Tibial nerve (tissue), 4 donors: ENCODE data around the gene PSTPIP1. TPM values are rescaled to one million over a fixed set of nuclear protein-coding genes. Genes with fewer than 3 reads are reported as not detected.

Experiments
- DNase-seq, 2 donors: peaks; one replicate each; pipeline ENCODE4 v3.0.0-alpha.2; 2019; ENCODE audit warnings: low spot score in 2 of 2
- H3K27ac ChIP-seq, 4 donors: fragments of 200-600 bp; sonication (generic) in 3 of 4; one replicate each; pipeline ENCODE4 v1.5.1; 2017 to 2019; ENCODE audit warnings: mild to moderate bottlenecking in 1 of 4
- H3K27me3 ChIP-seq, 2 donors: fragments of 200-600 bp; sonication (generic) in 1 of 2; one replicate each; pipeline versions ENCODE4 v1.5.1 to v1.6.0; 2017 to 2019
- H3K36me3 ChIP-seq, 3 donors: fragments of 200-600 bp; sonication (generic); one replicate each; pipeline ENCODE4 v1.5.1; 2018 to 2019
- H3K4me1 ChIP-seq, 4 donors: fragments of 200-600 bp; sonication (generic) in 3 of 4; one replicate each; pipeline ENCODE4 v1.5.1; 2017 to 2019
- H3K4me3 ChIP-seq, 4 donors: fragments of 200-600 bp; sonication (generic) in 3 of 4; one replicate each; pipeline ENCODE4 v1.5.1; 2017 to 2019; ENCODE audit warnings: mild to moderate bottlenecking in 1 of 4, moderate library complexity in 1 of 4
- H3K9me3 ChIP-seq, 4 donors: fragments of 200-600 bp; sonication (generic) in 3 of 4; one replicate each; pipeline ENCODE4 v1.5.1; 2017 to 2019
- EP300 ChIP-seq, 2 donors: sonication (generic); formaldehyde crosslinking; IDR thresholded peaks; one replicate each; pipeline ENCODE4 v1.6.1; 2017; ENCODE audit warnings: antibody characterized with exemption in 2 of 2, mild to moderate bottlenecking in 1 of 2
- POLR2A ChIP-seq, 2 donors: fragments of 450-650 bp; IDR thresholded peaks; one replicate each; pipeline ENCODE4 v1.6.1; 2017; ENCODE audit warnings: antibody characterized with exemption in 2 of 2, mild to moderate bottlenecking in 2 of 2, moderate library complexity in 2 of 2
- WGBS, 2 donors: methylation state at CpG; one replicate each; pipeline ENCODE4 v1.1.5; 2018; 5-methylcytosine and 5-hydroxymethylcytosine counted together
- small RNA-seq: library from RNA; depleted of rRNA; stranded (forward); fragments of <200 nt; gene quantifications from one replicate; pipeline ENCODE3, GENCODE V24; 2016
- total RNA-seq, 4 donors: library from RNA; depleted of rRNA; stranded (reverse); fragments of >200 nt; gene quantifications; one replicate each; pipeline ENCODE4 v1.1.0, GENCODE V29; 2016
- TF ChIP-seq, protein P1 (sequence below), 5 experiments: fragments of 200-600 bp in 3 of 5; fragments of 450-650 bp in 2 of 5; sonication (generic) in 3 of 5; IDR thresholded peaks; one replicate each; pipeline ENCODE4 v1.5.1; 2016 to 2019; ENCODE audit warnings: antibody characterized with exemption in 5 of 5, mild to moderate bottlenecking in 3 of 5, moderate library complexity in 2 of 5

PSTPIP1 gene
- total RNA-seq, 4 donors from 2014 or later: 13.6 to 54.6 (median 19.3) TPM

DNA sequence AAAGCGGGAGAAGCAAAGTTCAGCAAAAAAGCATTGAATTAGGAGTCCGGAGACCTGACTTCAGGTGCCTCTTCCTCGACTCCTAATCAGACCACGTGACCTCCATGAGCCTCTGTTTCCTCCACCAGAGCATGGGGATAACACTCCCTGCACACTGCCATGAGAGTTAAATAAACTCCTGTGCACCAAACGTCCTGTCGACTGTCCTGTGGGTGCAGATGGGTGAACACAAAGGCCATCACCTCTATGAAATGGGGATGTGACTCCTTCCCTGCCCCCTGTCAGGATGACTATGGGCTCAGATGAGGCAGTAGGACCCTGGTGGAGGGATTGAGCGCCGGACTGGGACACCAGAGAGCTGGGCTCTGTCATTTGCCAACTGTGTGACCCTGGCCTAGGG is 89.5 kb downstream of the PSTPIP1 start:
- H3K27ac ChIP-seq: no peak overlapping the region
- DNase-seq: no peak
- TF ChIP-seq, protein P1, sequence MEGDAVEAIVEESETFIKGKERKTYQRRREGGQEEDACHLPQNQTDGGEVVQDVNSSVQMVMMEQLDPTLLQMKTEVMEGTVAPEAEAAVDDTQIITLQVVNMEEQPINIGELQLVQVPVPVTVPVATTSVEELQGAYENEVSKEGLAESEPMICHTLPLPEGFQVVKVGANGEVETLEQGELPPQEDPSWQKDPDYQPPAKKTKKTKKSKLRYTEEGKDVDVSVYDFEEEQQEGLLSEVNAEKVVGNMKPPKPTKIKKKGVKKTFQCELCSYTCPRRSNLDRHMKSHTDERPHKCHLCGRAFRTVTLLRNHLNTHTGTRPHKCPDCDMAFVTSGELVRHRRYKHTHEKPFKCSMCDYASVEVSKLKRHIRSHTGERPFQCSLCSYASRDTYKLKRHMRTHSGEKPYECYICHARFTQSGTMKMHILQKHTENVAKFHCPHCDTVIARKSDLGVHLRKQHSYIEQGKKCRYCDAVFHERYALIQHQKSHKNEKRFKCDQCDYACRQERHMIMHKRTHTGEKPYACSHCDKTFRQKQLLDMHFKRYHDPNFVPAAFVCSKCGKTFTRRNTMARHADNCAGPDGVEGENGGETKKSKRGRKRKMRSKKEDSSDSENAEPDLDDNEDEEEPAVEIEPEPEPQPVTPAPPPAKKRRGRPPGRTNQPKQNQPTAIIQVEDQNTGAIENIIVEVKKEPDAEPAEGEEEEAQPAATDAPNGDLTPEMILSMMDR (IDR thresholded peaks at IDR 0.05): no peak
- TF ChIP-seq POLR2A (IDR thresholded peaks at IDR 0.05) (no peak), EP300 (IDR thresholded peaks at IDR 0.05) (no peak)
- H3K36me3 ChIP-seq: no peaks in the 10 kb centered on the region
- no peak overlapping the region for H3K4me3 ChIP-seq
- H3K4me1 ChIP-seq: peaks cover 0 to 7% (median 0%) of the 10 kb centered on the region in 4 donors
- H3K9me3 ChIP-seq: no peaks in the 10 kb centered on the region
- 91% methylated on average over 8 of the region's 8 CpGs for WGBS, 2 donors
- H3K27me3 ChIP-seq: no peaks in the 10 kb centered on the region

DNA sequence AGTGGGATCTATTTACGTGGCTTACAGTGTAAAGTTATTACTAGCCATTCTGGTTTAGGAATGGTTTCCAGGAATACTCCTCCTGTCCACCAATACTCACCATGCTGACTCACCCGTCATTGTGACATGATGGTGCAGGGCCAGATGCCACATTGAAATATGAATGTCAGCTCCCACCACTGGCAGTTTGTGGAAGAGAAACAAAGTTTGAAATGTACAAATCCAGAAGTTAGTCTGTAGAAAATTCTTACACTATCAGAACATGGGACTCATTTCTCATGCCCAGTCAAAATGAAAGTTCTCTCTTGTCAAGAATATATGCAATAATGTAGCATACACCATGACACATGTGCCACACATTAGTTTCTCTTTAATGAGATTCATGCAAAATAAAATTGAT is 90.4 kb downstream of the PSTPIP1 start:
- WGBS, 2 donors: 30 to 62% methylated on average over 2 of the region's 2 CpGs
- Histone ChIP-seq H3K36me3 (no peaks in the 10 kb centered on the region), H3K4me3 (no peak overlapping the region), H3K27me3 (no peaks in the 10 kb centered on the region), H3K4me1 (peaks cover 0 to 7% (median 0%) of the 10 kb centered on the region in 4 donors), H3K9me3 (no peaks in the 10 kb centered on the region), H3K27ac (no peak overlapping the region)
- DNase-seq: no peak
- TF ChIP-seq POLR2A (IDR thresholded peaks at IDR 0.05): no peak
- TF ChIP-seq EP300 (IDR thresholded peaks at IDR 0.05): no peak

Small RNA genes lying within 50 kb of the gene (small RNA-seq; reads per million reads assigned to genes)
- gene RN7SL278P: not detected

Other genes starting within 250 kb of the PSTPIP1 start
- gene SCAPER, start 89.8 kb upstream of the PSTPIP1 start, total RNA-seq: 10 to 100 TPM; 25.5 to 45.3 (median 37.3) TPM
- gene RCN2, start 63.4 kb upstream of the PSTPIP1 start, total RNA-seq: 10 to 100 TPM; 29.7 to 59.7 (median 43.8) TPM
- 100 to 1,000 TPM; 155 to 229 (median 203) TPM for gene TSPAN3, start 76.0 kb downstream of the PSTPIP1 start, total RNA-seq